MG63 (cell line): Measurements from ENCODE around the gene PRKRIP1. TPM values are rescaled to one million over a fixed set of nuclear protein-coding genes. Genes with fewer than 3 reads are reported as not detected.
A peak's percentile ranks its signal among the peaks of the same experiment; 100 is the strongest.

Experiments used
- DNase-seq: peaks from one replicate; pipeline ENCODE4 v3.0.0-alpha.2; 2020
- H3K27me3 ChIP-seq: fragments of 250-450 bp; sonication (Bioruptor Pico); 2 replicates; pipeline ENCODE4 v1.5.1; 2020; ENCODE audit warnings: mild to moderate bottlenecking, moderate library complexity
- H3K36me3 ChIP-seq: fragments of 250-450 bp; sonication (Bioruptor Pico); 2 replicates; pipeline ENCODE4 v1.5.1; 2020; ENCODE audit warnings: mild to moderate bottlenecking, moderate library complexity
- H3K4me3 ChIP-seq: fragments of 250-450 bp; sonication (Bioruptor Pico); 2 replicates; pipeline ENCODE4 v1.5.1; 2020; ENCODE audit warnings: mild to moderate bottlenecking, moderate library complexity
- H3K9me3 ChIP-seq: fragments of 250-450 bp; sonication (Bioruptor Pico); 2 replicates; pipeline ENCODE4 v1.5.1; 2020; ENCODE audit warnings: mild to moderate bottlenecking, moderate library complexity
- total RNA-seq: library from RNA; depleted of rRNA; stranded (reverse); fragments of >200 nt; shearing (Covaris generic); gene quantifications from 2 replicates; pipeline ENCODE4 v1.2.3, GENCODE V29; 2014; ENCODE audit warnings: low replicate concordance

PRKRIP1 gene
- total RNA-seq, 1 experiment from 2014 or later, result 16.2 TPM

GRCh38 chr7:102417105-102417504, 20.9 kb downstream of the PRKRIP1 start:
- no peaks in the 10 kb centered on the region; the same call in none of the 2 replicates for H3K36me3 ChIP-seq
- H3K4me3 ChIP-seq, result no peak overlapping the region

GRCh38 chr7:102418592-102418991, 22.4 kb downstream of the PRKRIP1 start:
- Histone ChIP-seq H3K9me3 (no peaks in the 10 kb centered on the region), H3K36me3 (no peaks in the 10 kb centered on the region; the same call in none of the 2 replicates), H3K27me3 (no peaks in the 10 kb centered on the region), H3K4me3 (no peak overlapping the region)
- no peak for DNase-seq

More at GRCh38 chr7:102417105-102417504, 20.9 kb downstream of the PRKRIP1 start:
- DNase-seq, result no peak
- H3K9me3 ChIP-seq, result no peaks in the 10 kb centered on the region
- no peaks in the 10 kb centered on the region for H3K27me3 ChIP-seq

DNA sequence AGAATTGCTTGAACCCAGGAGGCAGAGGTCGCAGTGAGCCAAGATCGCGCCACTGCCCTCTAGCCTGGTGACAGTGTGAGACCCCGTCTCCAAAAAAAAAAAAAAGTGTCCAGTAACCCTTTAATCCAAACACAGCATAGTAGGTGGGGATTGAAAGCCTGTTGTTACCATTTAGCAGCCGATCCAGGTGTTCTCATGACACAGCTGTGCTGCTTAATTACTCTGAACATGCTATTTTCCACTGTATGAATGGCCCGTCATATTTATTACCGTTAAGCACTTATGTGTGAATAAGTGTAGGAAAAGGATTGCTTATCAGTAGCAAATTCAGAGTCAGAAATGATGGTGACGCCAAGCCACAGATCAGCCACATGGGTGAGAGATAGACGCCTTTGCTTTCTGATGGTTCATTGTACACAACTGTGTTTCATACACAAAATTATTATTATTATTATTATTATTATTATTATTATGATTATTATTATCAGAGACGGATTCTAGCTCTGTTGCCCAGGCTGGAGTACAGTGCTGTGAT, 25.6 kb downstream of the PRKRIP1 start:
- no peak for DNase-seq
- Histone ChIP-seq H3K9me3 (no peaks in the 10 kb centered on the region), H3K4me3 (no peak overlapping the region), H3K27me3 (no peaks in the 10 kb centered on the region), H3K36me3 (no peaks in the 10 kb centered on the region; the same call in none of the 2 replicates)

DNA sequence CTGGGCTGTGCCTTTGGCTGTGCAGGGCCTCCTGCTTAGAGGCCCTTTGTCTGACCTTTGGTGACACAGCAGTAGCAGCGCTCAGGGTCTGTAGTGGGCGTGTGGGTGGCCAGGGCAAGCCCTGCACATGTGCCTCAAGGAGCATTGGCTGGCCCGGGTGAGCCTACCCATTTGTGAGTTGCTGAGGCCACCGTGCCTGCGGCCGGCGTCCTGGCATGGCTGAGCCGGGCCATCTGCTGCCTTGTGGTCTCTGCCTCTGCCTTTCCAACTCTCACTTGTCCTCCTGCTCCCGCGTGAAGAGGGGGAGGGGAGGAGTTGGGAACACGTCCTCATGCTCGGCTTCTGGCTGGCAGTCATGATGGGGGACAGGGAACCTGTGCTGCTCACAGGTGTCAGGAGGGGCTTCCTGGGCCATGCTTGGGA, 28.0 kb downstream of the PRKRIP1 start:
- no peaks in the 10 kb centered on the region for H3K27me3 ChIP-seq
- no peak for DNase-seq

GRCh38 chr7:102424787-102425218, 28.6 kb downstream of the PRKRIP1 start:
- no peaks in the 10 kb centered on the region for H3K9me3 ChIP-seq
- no peak for DNase-seq
- H3K27me3 ChIP-seq, result no peaks in the 10 kb centered on the region
- H3K36me3 ChIP-seq, result no peaks in the 10 kb centered on the region; the same call in none of the 2 replicates
- no peak overlapping the region for H3K4me3 ChIP-seq

More for the DNA sequence above, 28.0 kb downstream of the PRKRIP1 start:
- Histone ChIP-seq H3K4me3 (no peak overlapping the region), H3K9me3 (no peaks in the 10 kb centered on the region), H3K36me3 (no peaks in the 10 kb centered on the region; the same call in none of the 2 replicates)

GRCh38 chr7:102425639-102426267, 29.6 kb downstream of the PRKRIP1 start:
- no peaks in the 10 kb centered on the region; the same call in none of the 2 replicates for H3K36me3 ChIP-seq

DNA sequence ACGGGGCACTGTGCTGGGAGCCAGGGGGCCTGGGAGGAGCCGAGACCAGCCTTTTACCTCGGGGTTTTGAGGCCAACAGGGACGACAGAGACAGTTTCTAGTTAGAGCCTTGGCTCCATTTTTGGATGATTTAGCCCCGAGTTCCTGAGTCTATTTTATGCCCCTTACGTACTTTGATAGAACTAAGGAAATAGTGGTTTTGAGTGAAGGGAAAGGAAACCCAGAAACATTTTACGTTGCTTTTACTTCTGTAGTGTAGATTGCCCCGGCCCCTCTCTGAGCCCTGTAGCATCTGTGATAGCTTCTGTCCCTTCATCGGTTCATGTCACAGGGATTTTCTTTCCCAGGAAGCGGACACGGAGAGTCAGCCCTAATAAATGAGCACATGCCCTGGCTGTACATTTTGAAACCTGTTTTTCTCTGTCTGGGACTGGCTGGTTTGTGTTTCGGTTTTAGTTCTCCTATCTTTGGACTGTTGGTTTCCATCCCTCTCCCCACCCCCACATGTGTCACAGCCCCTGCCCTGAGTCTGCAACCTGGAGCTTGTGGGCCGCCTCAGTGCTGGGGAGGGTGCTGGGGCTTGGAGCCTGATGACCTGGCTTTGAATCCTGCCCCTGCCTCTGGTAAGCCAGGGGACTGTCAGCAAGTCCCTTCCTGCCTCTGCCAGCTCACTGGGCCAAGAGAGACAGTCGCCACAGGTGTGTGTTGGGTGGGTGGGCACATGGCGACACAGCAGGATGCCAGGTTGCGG, 30.3 kb downstream of the PRKRIP1 start:
- Histone ChIP-seq H3K9me3 (no peaks in the 10 kb centered on the region), H3K4me3 (no peak overlapping the region), H3K36me3 (no peaks in the 10 kb centered on the region), H3K27me3 (no peaks in the 10 kb centered on the region)
- DNase-seq, result no peak

More at GRCh38 chr7:102425639-102426267, 29.6 kb downstream of the PRKRIP1 start:
- Histone ChIP-seq H3K4me3 (no peak overlapping the region), H3K27me3 (no peaks in the 10 kb centered on the region), H3K9me3 (no peaks in the 10 kb centered on the region)
- no peak for DNase-seq

GRCh38 chr7:102427019-102427405, 30.8 kb downstream of the PRKRIP1 start:
- Histone ChIP-seq H3K36me3 (no peaks in the 10 kb centered on the region), H3K9me3 (no peaks in the 10 kb centered on the region), H3K27me3 (no peaks in the 10 kb centered on the region), H3K4me3 (no peak overlapping the region)
- no peak for DNase-seq

- H3K36me3 ChIP-seq, result no peaks in the 10 kb centered on the region
- no peak overlapping the region for H3K4me3 ChIP-seq
- H3K27me3 ChIP-seq, result no peaks in the 10 kb centered on the region
- no peaks in the 10 kb centered on the region for H3K9me3 ChIP-seq
- DNase-seq, result no peak
Observed at GRCh38 chr7:102429141-102429899, 33.2 kb downstream of the PRKRIP1 start.

GRCh38 chr7:102431617-102432298, 35.6 kb downstream of the PRKRIP1 start:
- no peak overlapping the region for H3K4me3 ChIP-seq
- H3K27me3 ChIP-seq, result no peaks in the 10 kb centered on the region
- no peaks in the 10 kb centered on the region for H3K9me3 ChIP-seq
- DNase-seq, result no peak
- H3K36me3 ChIP-seq, result no peaks in the 10 kb centered on the region

DNA sequence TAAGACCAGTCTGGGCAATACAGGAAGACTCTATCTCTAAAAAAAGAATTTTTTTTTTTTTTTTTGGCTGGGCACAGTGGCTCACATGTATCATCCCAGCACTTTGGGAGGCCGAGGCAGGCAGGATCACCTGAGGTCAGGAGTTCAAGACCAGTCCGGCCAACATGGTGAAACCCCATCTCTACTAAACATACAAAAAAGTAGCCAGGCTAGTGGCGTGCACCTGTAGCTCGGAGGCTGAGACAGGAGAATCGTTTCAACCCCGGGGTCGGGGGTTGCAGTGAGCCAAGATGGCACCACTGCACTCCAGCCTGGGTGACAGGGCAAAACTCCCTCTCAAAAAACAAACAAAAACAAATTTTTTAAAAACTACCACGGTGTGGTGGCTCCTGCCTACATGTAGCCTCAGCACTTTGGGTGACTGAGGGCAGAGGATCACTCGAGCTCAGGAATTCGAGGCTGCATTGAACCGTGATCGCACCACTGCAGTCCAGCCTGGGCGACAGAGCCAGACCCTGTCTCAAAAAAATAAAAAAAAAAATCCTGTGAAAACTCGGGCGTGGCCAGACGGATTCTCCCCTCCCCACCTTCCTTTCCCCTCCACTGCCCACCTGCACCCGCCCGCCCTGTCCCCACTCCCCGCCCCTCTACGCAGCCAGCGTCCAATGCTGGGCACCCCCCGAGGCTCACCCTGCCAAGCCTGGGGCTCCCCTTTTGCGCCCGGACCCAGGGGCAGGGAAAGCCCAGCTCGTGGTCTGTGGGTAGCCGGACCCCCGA, 36.5 kb downstream of the PRKRIP1 start:
- Histone ChIP-seq H3K4me3 (peak overlapping the region; percentile 38), H3K27me3 (no peaks in the 10 kb centered on the region), H3K9me3 (no peaks in the 10 kb centered on the region), H3K36me3 (no peaks in the 10 kb centered on the region)
- no peak for DNase-seq

DNA sequence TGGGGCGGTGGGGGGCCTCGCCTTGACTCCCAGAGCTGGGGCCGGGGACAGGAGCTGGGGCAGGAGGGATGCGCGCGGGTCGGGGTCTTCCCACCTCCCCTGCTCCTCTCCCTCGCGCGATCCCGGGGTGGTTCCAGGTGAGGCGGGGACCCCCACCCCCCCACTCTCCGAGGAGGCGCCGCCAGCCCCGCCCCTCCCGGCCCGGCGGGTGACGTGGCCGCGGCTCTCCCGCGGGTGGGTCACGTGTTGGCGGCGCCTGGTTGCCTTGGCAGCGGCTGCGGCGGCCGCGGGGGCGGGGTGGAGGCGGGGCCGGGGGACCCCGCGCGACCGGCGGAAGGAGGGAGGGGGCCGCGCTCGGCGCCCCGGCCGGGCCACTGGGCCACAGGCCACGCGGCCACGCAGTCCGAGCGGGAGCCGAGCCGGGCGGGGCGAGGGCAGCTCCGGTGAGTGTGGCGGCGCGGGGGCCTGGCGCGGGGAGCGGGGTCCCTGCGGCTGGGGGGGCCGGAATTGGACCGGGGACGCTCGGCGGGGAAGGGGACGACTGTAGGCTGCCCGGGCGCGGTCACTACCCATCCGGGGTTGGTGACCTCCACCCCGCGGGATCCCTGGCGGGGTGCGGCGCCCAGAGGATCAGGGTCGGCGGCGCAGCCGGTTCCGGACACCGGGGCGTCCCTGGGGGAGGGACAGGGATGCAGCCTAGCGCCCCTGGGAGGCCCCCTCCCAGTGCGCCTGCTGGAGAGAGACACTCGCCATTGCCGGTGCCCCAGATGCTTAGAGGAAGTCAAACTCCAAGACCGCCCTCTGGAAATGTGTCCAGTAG, 37.3 kb downstream of the PRKRIP1 start, which contains the start of gene ORAI2:
TSS of gene ORAI2 (plus strand) at position 357 of the 820 bp plus-strand sequence. CDS start 5,382 bp downstream, outside the sequence.
- no peaks in the 10 kb centered on the region for H3K9me3 ChIP-seq
- DNase-seq, result peak; percentile 71
- H3K27me3 ChIP-seq, result no peaks in the 10 kb centered on the region

GRCh38 chr7:102434039-102434486, 37.9 kb downstream of the PRKRIP1 start:
- no peaks in the 10 kb centered on the region for H3K27me3 ChIP-seq
- H3K4me3 ChIP-seq, result peak overlapping the region; percentile 61
- H3K9me3 ChIP-seq, result no peaks in the 10 kb centered on the region
- DNase-seq, result no peak
- no peaks in the 10 kb centered on the region for H3K36me3 ChIP-seq

More for the DNA sequence above, 37.3 kb downstream of the PRKRIP1 start, which contains the start of gene ORAI2:
- H3K36me3 ChIP-seq, result no peaks in the 10 kb centered on the region
- peak within 1 kb of the TSS; percentile 61 for H3K4me3 ChIP-seq

GRCh38 chr7:102436118-102436517, 40.0 kb downstream of the PRKRIP1 start:
- Histone ChIP-seq H3K4me3 (no peak overlapping the region), H3K9me3 (no peaks in the 10 kb centered on the region), H3K36me3 (no peaks in the 10 kb centered on the region), H3K27me3 (no peaks in the 10 kb centered on the region)
- no peak for DNase-seq
